K562 (cell line): ENCODE measurements around the gene MATN1. TPM values are rescaled to one million over a fixed set of nuclear protein-coding genes. Genes with fewer than 3 reads are reported as not detected.

Experiments used
- ARID1B ChIP-seq: fragments of 450-650 bp; IDR thresholded peaks from 2 replicates; pipeline ENCODE4 v1.6.1; 2016; ENCODE audit warnings: antibody characterized with exemption, mild to moderate bottlenecking, inconsistent platforms
- ATF1 ChIP-seq, 2 experiments: fragments of 450-650 bp in 1 of 2; IDR thresholded peaks; 2 replicates each; pipeline ENCODE4 v1.6.1; 2016; ENCODE audit warnings: missing compliant biosample characterization in 1 of 2, missing genetic modification characterization in 1 of 2
- ATF7 ChIP-seq: fragments of 450-650 bp; IDR thresholded peaks from 2 replicates; pipeline ENCODE4 v1.7.1; 2014; ENCODE audit warnings: mild to moderate bottlenecking, moderate library complexity
- CBX3 ChIP-seq, 2 experiments: IDR thresholded peaks; 1 replicate in 1 of 2; 2 replicates in 1 of 2; pipeline ENCODE4 v1.6.1; 2012; ENCODE audit warnings: inconsistent platforms in 2 of 2, low read length in 2 of 2, borderline replicate concordance in 1 of 2, control low read depth in 1 of 2
- E2F4 ChIP-seq: sonication (generic); formaldehyde crosslinking; IDR thresholded peaks from 2 replicates; pipeline ENCODE4 v1.8.0; 2022; ENCODE audit warnings: mild to moderate bottlenecking, low read depth, missing genetic modification reagents
- FOSL1 ChIP-seq: fragments of 200-800 bp; sonication (Bioruptor generic); conservative IDR thresholded peaks from 2 replicates; pipeline ENCODE4 v1.6.1; 2016; ENCODE audit warnings: missing genetic modification characterization, missing compliant biosample characterization
- GABPA ChIP-seq: fragments of 200-800 bp; sonication (Bioruptor generic); conservative IDR thresholded peaks from 2 replicates; pipeline ENCODE4 v1.6.1; 2016; ENCODE audit warnings: low read depth, missing genetic modification characterization, missing compliant biosample characterization
- KDM4B ChIP-seq, 2 experiments: fragments of 450-650 bp in 1 of 2; sonication (generic) in 1 of 2; IDR thresholded peaks; 2 replicates each; pipeline ENCODE4 v1.6.1; 2016 to 2017; ENCODE audit warnings: borderline replicate concordance in 2 of 2, antibody characterized with exemption in 1 of 2, low read depth in 1 of 2, mild to moderate bottlenecking in 1 of 2
- PBX2 ChIP-seq, 2 experiments: IDR thresholded peaks in 1 of 2; conservative IDR thresholded peaks in 1 of 2; 2 replicates each; pipeline ENCODE4 v1.6.1; 2016; ENCODE audit warnings: low read depth in 2 of 2, mild to moderate bottlenecking in 1 of 2, missing compliant biosample characterization in 1 of 2, missing genetic modification characterization in 1 of 2, moderate library complexity in 1 of 2
- PHF20 ChIP-seq: fragments of 450-650 bp; IDR thresholded peaks from 2 replicates; pipeline ENCODE4 v1.6.1; 2018; ENCODE audit not compliant: partially characterized antibody
- SAFB ChIP-seq: fragments of 200-400 bp; formaldehyde crosslinking; IDR thresholded peaks from 2 replicates; pipeline ENCODE4 v1.6.1; 2017; ENCODE audit warnings: low read depth, low read length, borderline replicate concordance
- SAFB2 ChIP-seq: fragments of 200-400 bp; formaldehyde crosslinking; IDR thresholded peaks from 2 replicates; pipeline ENCODE4 v1.6.1; 2018; ENCODE audit warnings: borderline replicate concordance, low read length, low read depth, moderate library complexity; ENCODE audit not compliant: severe bottlenecking
- SMARCA4 ChIP-seq: fragments of 450-650 bp; IDR thresholded peaks from 2 replicates; pipeline ENCODE4 v1.6.1; 2016
- SMARCB1 ChIP-seq: IDR thresholded peaks from 2 replicates; pipeline ENCODE4 v1.6.1; 2011; ENCODE audit warnings: improper control_type of control experiment, low read depth; ENCODE audit not compliant: insufficient read length
- SP1 ChIP-seq: sonication (generic); formaldehyde crosslinking; IDR thresholded peaks from 2 replicates; pipeline ENCODE4 v1.8.1; 2022; ENCODE audit warnings: mild to moderate bottlenecking, missing genetic modification reagents
- STAT5A ChIP-seq: IDR thresholded peaks from 2 replicates; pipeline ENCODE4 v1.6.1; 2012; ENCODE audit warnings: low read length, inconsistent platforms, borderline replicate concordance
- TEAD4 ChIP-seq, 2 experiments: sonication (generic) in 1 of 2; formaldehyde crosslinking in 1 of 2; IDR thresholded peaks; 2 replicates each; pipeline versions ENCODE4 v1.6.1 to v1.8.0; 2012 to 2022; ENCODE audit warnings: borderline replicate concordance in 1 of 2, inconsistent platforms in 1 of 2, low read length in 1 of 2, mild to moderate bottlenecking in 1 of 2, missing genetic modification reagents in 1 of 2
- TRIM24 ChIP-seq, 2 experiments: fragments of 450-650 bp; IDR thresholded peaks; 2 replicates each; pipeline ENCODE4 v1.6.1; 2016
- XRCC4 ChIP-seq: IDR thresholded peaks from one replicate; pipeline ENCODE4 v1.6.1; 2011; ENCODE audit not compliant: insufficient read depth, insufficient read length; ENCODE audit errors: extremely low read depth
- ZBTB33 ChIP-seq: sonication (generic); formaldehyde crosslinking; IDR thresholded peaks from 2 replicates; pipeline ENCODE4 v1.8.1; 2023; ENCODE audit warnings: mild to moderate bottlenecking, missing genetic modification reagents
- ZNF23 ChIP-seq: fragments of 250-450 bp; sonication (Bioruptor Pico); IDR thresholded peaks from 2 replicates; pipeline ENCODE4 v1.4.0; 2020; ENCODE audit warnings: mild to moderate bottlenecking
- ZNF282 ChIP-seq: sonication (generic); formaldehyde crosslinking; IDR thresholded peaks from 2 replicates; pipeline ENCODE4 v1.8.1; 2023; ENCODE audit warnings: missing genetic modification reagents
- ZNF3 ChIP-seq: fragments of 250-450 bp; sonication (Bioruptor Pico); IDR thresholded peaks from 2 replicates; pipeline ENCODE4 v1.5.0; 2021; ENCODE audit warnings: mild to moderate bottlenecking, moderate library complexity
- polyA plus RNA-seq, 8 experiments: library from polyadenylated mRNA; depleted of rRNA in 4 of 8; stranded (reverse) in 5 of 8; unstranded in 3 of 8; fragments of >200 nt; fragmentation: Nextera tagmentation in 2 of 8; fragmentation: Illumina TruSeq in 1 of 8; extraction: Ambion mirVana in 2 of 8; extraction: Trizol in 1 of 8; gene quantifications; 2 replicates each; pipeline versions ENCODE4 v1.2.1 to v1.2.3, GENCODE V29; 2011 to 2014; ENCODE audit warnings: inconsistent platforms in 1 of 8, missing spikeins in 1 of 8
- total RNA-seq, 7 experiments: library from RNA; depleted of rRNA in 6 of 7; stranded (reverse); fragments of >200 nt in 6 of 7; fragmentation: Illumina TruSeq in 2 of 7; extraction: Trizol in 2 of 7; gene quantifications; 2 replicates each; pipeline versions ENCODE4 v1.2.1 to v1.2.3, GENCODE V29; 2011 to 2021; ENCODE audit warnings: low replicate concordance in 1 of 7

MATN1 gene
- total and polyA plus RNA-seq, 9 of the 15 experiments (the other 6 are each of a cell fraction or from before 2014, with no cell fraction given): 0.10 to 2.3 (median 1.2) TPM

GRCh38 chr1:30738040-30738714, 14.8 kb upstream of the MATN1 start (continued):
- TF ChIP-seq ZNF23: no peak
- TF ChIP-seq E2F4 (CRISPR knock-in tag): no peak
- TF ChIP-seq SMARCB1: no peak
- no peak for TF ChIP-seq FOSL1 (tag)
- peak; percentile 36; the same call in 1 of the 2 replicates for TF ChIP-seq ARID1B
- TF ChIP-seq PHF20: no peak
- TF ChIP-seq GABPA (tag): no peak
- TF ChIP-seq ZNF282 (CRISPR knock-in tag): no peak
- TF ChIP-seq SMARCA4: peak; percentile 50; the same call in 1 of the 2 replicates
- TF ChIP-seq XRCC4: no peak
- TF ChIP-seq ATF7: peak; percentile 76
- no peak for TF ChIP-seq ZBTB33 (CRISPR knock-in tag)
- TF ChIP-seq TEAD4 (IDR thresholded peaks at IDR 0.05; ENCODE audit: low read length): peak; percentile 62; the same call in 1 of the 2 replicates
- no peak for TF ChIP-seq TEAD4 (CRISPR knock-in tag; IDR thresholded peaks at IDR 0.05; ENCODE audit: borderline replicate concordance)
- no peak for TF ChIP-seq SP1 (CRISPR knock-in tag)
- no peak for TF ChIP-seq SAFB
- no peak for TF ChIP-seq ZNF3 (CRISPR knock-in tag)
- TF ChIP-seq CBX3 (IDR thresholded peaks at IDR 0.05; ENCODE audit: borderline replicate concordance in 1 of 2, low read length in 2 of 2): peak in 1 of 2 experiments; percentile 59; a peak in 1 of 3 replicates
- TF ChIP-seq SAFB2: no peak
- TF ChIP-seq ATF1 (CRISPR knock-in tag; IDR thresholded peaks at IDR 0.05): no peak
- TF ChIP-seq ATF1 (tag; IDR thresholded peaks at IDR 0.05): no peak
- no peak for TF ChIP-seq PBX2 (CRISPR knock-in tag; IDR thresholded peaks at IDR 0.05; ENCODE audit: low read depth)
- no peak for TF ChIP-seq PBX2 (tag; conservative IDR thresholded peaks at IDR 0.05; ENCODE audit: low read depth)
- no peak for TF ChIP-seq STAT5A
- TF ChIP-seq TRIM24 (IDR thresholded peaks at IDR 0.05): peak; percentile 89 to 93
- 0 out of 4 replicates have a peak, but pooled peaks of 1 of the 2 experiments have one; percentile 18 for TF ChIP-seq KDM4B (IDR thresholded peaks at IDR 0.05; ENCODE audit: borderline replicate concordance in 2 of 2, low read depth in 1 of 2)
